CMK (cell line): ENCODE data around the gene KCNN3.

Experiments used
- DNase-seq: peaks from one replicate; pipeline ENCODE4 v3.0.0-alpha.2; 2010; ENCODE audit warnings: low read depth

Gene KCNN3

GRCh38 chr1:154840269-154841176 is 29.6 kb downstream of the KCNN3 start:
- no peak for DNase-seq

- no peak for DNase-seq
Observed at GRCh38 chr1:154839691-154840090, 30.4 kb downstream of the KCNN3 start.

- no peak for DNase-seq
Observed at GRCh38 chr1:154838988-154839387, 31.1 kb downstream of the KCNN3 start.

GRCh38 chr1:154838461-154838860 is 31.6 kb downstream of the KCNN3 start:
- DNase-seq = no peak

GRCh38 chr1:154837672-154838171 is 32.4 kb downstream of the KCNN3 start:
- DNase-seq = no peak

GRCh38 chr1:154837034-154837671 is 32.9 kb downstream of the KCNN3 start:
- DNase-seq = no peak

- DNase-seq = no peak
Observed at GRCh38 chr1:154835531-154836324, 34.4 kb downstream of the KCNN3 start.

GRCh38 chr1:154833841-154834240 is 36.2 kb downstream of the KCNN3 start:
- no peak for DNase-seq

GRCh38 chr1:154833209-154833608 is 36.9 kb downstream of the KCNN3 start:
- no peak for DNase-seq

GRCh38 chr1:154832384-154832783 is 37.7 kb downstream of the KCNN3 start:
- no peak for DNase-seq

- no peak for DNase-seq
Observed at GRCh38 chr1:154831462-154831861, 38.6 kb downstream of the KCNN3 start.

- no peak for DNase-seq
Observed at GRCh38 chr1:154829062-154829461, 41.0 kb downstream of the KCNN3 start.

GRCh38 chr1:154824179-154825000 is 45.7 kb downstream of the KCNN3 start:
- no peak for DNase-seq

GRCh38 chr1:154822717-154823116 is 47.4 kb downstream of the KCNN3 start:
- no peak for DNase-seq

- DNase-seq = no peak
Observed at GRCh38 chr1:154822233-154822632, 47.8 kb downstream of the KCNN3 start.

- DNase-seq = no peak
Observed at GRCh38 chr1:154821083-154821482, 49.0 kb downstream of the KCNN3 start.

GRCh38 chr1:154820646-154821045 is 49.4 kb downstream of the KCNN3 start:
- DNase-seq = no peak

- DNase-seq = no peak
Observed at GRCh38 chr1:154819628-154820590, 50.2 kb downstream of the KCNN3 start.

- no peak for DNase-seq
Observed at GRCh38 chr1:154818911-154819310, 51.2 kb downstream of the KCNN3 start.

- no peak for DNase-seq
Observed at GRCh38 chr1:154816937-154817336, 53.1 kb downstream of the KCNN3 start.
